Liver (tissue), 3 donors: ENCODE data around the gene ZBTB47.

Source experiments
- GABPA ChIP-seq, 2 donors: IDR thresholded peaks in 1 of 2; conservative IDR thresholded peaks in 1 of 2; 2 replicates each; pipeline ENCODE4 v1.6.1; 2016; ENCODE audit warnings: antibody characterized with exemption in 2 of 2, mild to moderate bottlenecking in 1 of 2, moderate library complexity in 1 of 2
- JUND ChIP-seq, 2 donors: IDR thresholded peaks; 2 replicates each; pipeline ENCODE4 v1.6.1; 2016; ENCODE audit warnings: antibody characterized with exemption in 2 of 2
- SP1 ChIP-seq: IDR thresholded peaks from 2 replicates; pipeline ENCODE4 v1.6.1; 2018; ENCODE audit warnings: antibody characterized with exemption, mild to moderate bottlenecking
- TAF1 ChIP-seq: conservative IDR thresholded peaks from 2 replicates; pipeline ENCODE4 v1.6.1; 2016; ENCODE audit warnings: antibody characterized with exemption, mild to moderate bottlenecking
- YY1 ChIP-seq: IDR thresholded peaks from 2 replicates; pipeline ENCODE4 v1.6.1; 2016; ENCODE audit warnings: antibody characterized with exemption, mild to moderate bottlenecking
- TF ChIP-seq, protein P1 (sequence below): IDR thresholded peaks from 2 replicates; pipeline ENCODE4 v1.6.1; 2016; ENCODE audit warnings: antibody characterized with exemption, mild to moderate bottlenecking
- TF ChIP-seq, protein P2 (sequence below): IDR thresholded peaks from 2 replicates; pipeline ENCODE4 v1.6.1; 2016; ENCODE audit warnings: antibody characterized with exemption
- TF ChIP-seq, protein P3 (sequence below): fragments of 150-350 bp; IDR thresholded peaks from 2 replicates; pipeline ENCODE4 v1.5.1; 2017; ENCODE audit warnings: improper control_type of control experiment, low read depth, low read length; ENCODE audit not compliant: missing input control
- TF ChIP-seq, protein P4 (sequence below): IDR thresholded peaks from 2 replicates; pipeline ENCODE4 v1.6.1; 2016; ENCODE audit warnings: antibody characterized with exemption
- TF ChIP-seq, protein P5 (sequence below): IDR thresholded peaks from 2 replicates; pipeline ENCODE4 v1.6.1; 2016; ENCODE audit warnings: antibody characterized with exemption
- donor health status: healthy.
- donor health status: healthy.

DNA sequence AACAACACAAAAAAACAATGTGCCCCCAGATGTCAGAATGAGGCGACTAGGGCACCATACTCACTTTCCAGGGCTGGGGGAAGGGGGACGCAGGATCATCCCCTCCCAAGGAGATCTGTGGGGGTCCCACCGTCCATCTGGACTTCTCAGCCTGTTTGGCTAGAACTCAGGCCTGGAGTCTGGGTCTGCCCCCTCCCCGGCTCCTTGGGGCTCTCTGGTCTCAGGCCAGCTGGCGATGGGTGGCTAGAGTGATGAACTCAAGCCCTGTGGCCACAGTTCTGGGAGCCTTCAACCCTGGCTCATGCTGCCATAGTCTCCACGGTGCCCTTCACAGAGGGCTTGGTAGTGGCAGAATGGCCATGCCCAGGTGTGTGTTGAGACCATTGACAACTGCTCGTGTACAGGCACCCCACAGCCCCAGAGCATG lies 13.6 kb downstream of the ZBTB47 start:
- TF ChIP-seq, protein P1, sequence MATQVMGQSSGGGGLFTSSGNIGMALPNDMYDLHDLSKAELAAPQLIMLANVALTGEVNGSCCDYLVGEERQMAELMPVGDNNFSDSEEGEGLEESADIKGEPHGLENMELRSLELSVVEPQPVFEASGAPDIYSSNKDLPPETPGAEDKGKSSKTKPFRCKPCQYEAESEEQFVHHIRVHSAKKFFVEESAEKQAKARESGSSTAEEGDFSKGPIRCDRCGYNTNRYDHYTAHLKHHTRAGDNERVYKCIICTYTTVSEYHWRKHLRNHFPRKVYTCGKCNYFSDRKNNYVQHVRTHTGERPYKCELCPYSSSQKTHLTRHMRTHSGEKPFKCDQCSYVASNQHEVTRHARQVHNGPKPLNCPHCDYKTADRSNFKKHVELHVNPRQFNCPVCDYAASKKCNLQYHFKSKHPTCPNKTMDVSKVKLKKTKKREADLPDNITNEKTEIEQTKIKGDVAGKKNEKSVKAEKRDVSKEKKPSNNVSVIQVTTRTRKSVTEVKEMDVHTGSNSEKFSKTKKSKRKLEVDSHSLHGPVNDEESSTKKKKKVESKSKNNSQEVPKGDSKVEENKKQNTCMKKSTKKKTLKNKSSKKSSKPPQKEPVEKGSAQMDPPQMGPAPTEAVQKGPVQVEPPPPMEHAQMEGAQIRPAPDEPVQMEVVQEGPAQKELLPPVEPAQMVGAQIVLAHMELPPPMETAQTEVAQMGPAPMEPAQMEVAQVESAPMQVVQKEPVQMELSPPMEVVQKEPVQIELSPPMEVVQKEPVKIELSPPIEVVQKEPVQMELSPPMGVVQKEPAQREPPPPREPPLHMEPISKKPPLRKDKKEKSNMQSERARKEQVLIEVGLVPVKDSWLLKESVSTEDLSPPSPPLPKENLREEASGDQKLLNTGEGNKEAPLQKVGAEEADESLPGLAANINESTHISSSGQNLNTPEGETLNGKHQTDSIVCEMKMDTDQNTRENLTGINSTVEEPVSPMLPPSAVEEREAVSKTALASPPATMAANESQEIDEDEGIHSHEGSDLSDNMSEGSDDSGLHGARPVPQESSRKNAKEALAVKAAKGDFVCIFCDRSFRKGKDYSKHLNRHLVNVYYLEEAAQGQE, result no peak
- TF ChIP-seq, protein P2, sequence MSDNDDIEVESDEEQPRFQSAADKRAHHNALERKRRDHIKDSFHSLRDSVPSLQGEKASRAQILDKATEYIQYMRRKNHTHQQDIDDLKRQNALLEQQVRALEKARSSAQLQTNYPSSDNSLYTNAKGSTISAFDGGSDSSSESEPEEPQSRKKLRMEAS, result no peak
- TF ChIP-seq, protein P3, sequence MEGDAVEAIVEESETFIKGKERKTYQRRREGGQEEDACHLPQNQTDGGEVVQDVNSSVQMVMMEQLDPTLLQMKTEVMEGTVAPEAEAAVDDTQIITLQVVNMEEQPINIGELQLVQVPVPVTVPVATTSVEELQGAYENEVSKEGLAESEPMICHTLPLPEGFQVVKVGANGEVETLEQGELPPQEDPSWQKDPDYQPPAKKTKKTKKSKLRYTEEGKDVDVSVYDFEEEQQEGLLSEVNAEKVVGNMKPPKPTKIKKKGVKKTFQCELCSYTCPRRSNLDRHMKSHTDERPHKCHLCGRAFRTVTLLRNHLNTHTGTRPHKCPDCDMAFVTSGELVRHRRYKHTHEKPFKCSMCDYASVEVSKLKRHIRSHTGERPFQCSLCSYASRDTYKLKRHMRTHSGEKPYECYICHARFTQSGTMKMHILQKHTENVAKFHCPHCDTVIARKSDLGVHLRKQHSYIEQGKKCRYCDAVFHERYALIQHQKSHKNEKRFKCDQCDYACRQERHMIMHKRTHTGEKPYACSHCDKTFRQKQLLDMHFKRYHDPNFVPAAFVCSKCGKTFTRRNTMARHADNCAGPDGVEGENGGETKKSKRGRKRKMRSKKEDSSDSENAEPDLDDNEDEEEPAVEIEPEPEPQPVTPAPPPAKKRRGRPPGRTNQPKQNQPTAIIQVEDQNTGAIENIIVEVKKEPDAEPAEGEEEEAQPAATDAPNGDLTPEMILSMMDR, result no peak
- TF ChIP-seq GABPA (IDR thresholded peaks at IDR 0.05 in 1 of 2, conservative IDR thresholded peaks at IDR 0.05 in 1 of 2), result no peak
- no peak for TF ChIP-seq TAF1
- TF ChIP-seq, protein P4, sequence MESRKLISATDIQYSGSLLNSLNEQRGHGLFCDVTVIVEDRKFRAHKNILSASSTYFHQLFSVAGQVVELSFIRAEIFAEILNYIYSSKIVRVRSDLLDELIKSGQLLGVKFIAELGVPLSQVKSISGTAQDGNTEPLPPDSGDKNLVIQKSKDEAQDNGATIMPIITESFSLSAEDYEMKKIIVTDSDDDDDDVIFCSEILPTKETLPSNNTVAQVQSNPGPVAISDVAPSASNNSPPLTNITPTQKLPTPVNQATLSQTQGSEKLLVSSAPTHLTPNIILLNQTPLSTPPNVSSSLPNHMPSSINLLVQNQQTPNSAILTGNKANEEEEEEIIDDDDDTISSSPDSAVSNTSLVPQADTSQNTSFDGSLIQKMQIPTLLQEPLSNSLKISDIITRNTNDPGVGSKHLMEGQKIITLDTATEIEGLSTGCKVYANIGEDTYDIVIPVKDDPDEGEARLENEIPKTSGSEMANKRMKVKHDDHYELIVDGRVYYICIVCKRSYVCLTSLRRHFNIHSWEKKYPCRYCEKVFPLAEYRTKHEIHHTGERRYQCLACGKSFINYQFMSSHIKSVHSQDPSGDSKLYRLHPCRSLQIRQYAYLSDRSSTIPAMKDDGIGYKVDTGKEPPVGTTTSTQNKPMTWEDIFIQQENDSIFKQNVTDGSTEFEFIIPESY, result no peak
- TF ChIP-seq, protein P5, sequence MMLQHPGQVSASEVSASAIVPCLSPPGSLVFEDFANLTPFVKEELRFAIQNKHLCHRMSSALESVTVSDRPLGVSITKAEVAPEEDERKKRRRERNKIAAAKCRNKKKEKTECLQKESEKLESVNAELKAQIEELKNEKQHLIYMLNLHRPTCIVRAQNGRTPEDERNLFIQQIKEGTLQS, result no peak
- no peak for TF ChIP-seq YY1
- TF ChIP-seq SP1, result no peak
- TF ChIP-seq JUND (IDR thresholded peaks at IDR 0.05), result no peak
